Measurements from ENCODE around the gene FUOM. TPM values are rescaled to one million over a fixed set of nuclear protein-coding genes. Genes with fewer than 3 reads are reported as not detected.

Gene FUOM
- total and polyA plus RNA-seq, 9 of the 15 experiments (the other 6 are each of a cell fraction or from before 2014, with no cell fraction given): 1.8 to 96.1 (median 27.0) TPM

- Histone ChIP-seq H3K9me1 (ENCODE audit: control insufficient read depth, insufficient read depth, low read length) (no peaks in the 10 kb centered on the region), H3K4me1 (replicated peaks in 1 of 2; ENCODE audit: control insufficient read depth in 2 of 2, insufficient read depth in 2 of 2, low read length in 2 of 2) (peaks cover 0 to 50% of the 10 kb centered on the region in 2 experiments; a peak in 3 of 5 replicates), H3K4me3 (no peak overlapping the region), H3K36me3 (ENCODE audit: control insufficient read depth, insufficient read depth, low read length) (no peaks in the 10 kb centered on the region), H3K9me3 (replicated peaks; ENCODE audit: control insufficient read depth, insufficient read depth, low read depth, low read length) (no peaks in the 10 kb centered on the region), H3K27me3 (ENCODE audit: control insufficient read depth in 2 of 2, insufficient read depth in 2 of 2, low read length in 2 of 2) (peaks cover 0 to 2% of the 10 kb centered on the region in 2 experiments; a peak in 1 of 5 replicates), H3K79me2 (ENCODE audit: control insufficient read depth, insufficient read depth, low read length) (no peaks in the 10 kb centered on the region), H2AFZ (ENCODE audit: low read depth, low read length) (no peak overlapping the region), H3K27ac (ENCODE audit: extremely low read depth, low read depth, low read length) (no peak overlapping the region), H3K9ac (ENCODE audit: insufficient read depth in 1 of 2, low read depth in 2 of 2, low read length in 2 of 2) (peak overlapping the region in 1 of 2 experiments; percentile 13; a peak in 1 of 4 replicates), H3K4me2 (ENCODE audit: insufficient read depth, low read length) (no peak overlapping the region), H4K20me1 (replicated peaks; ENCODE audit: control insufficient read depth, insufficient read depth, low read length) (no peaks in the 10 kb centered on the region)
- FAIRE-seq: no peak
- ChIA-PET POLR2A (interaction anchor here (0.6 kb wide), 1 partner anchor 21 kb away, joined by 3 read pairs; no protein-coding TSS in a partner anchor), CTCF (ENCODE audit: low intra/inter-chr PET ratio) (no interaction called here)
- WGBS (ENCODE audit: insufficient coverage, low coverage, missing lambda C conversion rate): 76% methylated on average over 5 of the region's 9 CpGs
- in situ Hi-C loops (cut with MboI): no loop called here
- intact Hi-C loops (cut with micrococcal nuclease): loop anchor here (5.0 to 10.0 kb wide), 3 partner anchors 69 to 159 kb away; partner anchors contain the start of gene MTG1
- TF ChIP-seq ZNF239 (CRISPR knock-in tag; IDR thresholded peaks at IDR 0.05) (no peak), MBD2 (IDR thresholded peaks at IDR 0.05; ENCODE audit: borderline replicate concordance, low read depth) (no peak), POLR3G (IDR thresholded peaks at IDR 0.05; ENCODE audit: extremely low read depth, insufficient read length, insufficient replicate concordance) (no peak), TFAP4 (CRISPR knock-in tag; IDR thresholded peaks at IDR 0.05; ENCODE audit: borderline replicate concordance) (no peak), ZNF324 (CRISPR knock-in tag; IDR thresholded peaks at IDR 0.05) (no peak), ZNF140 (CRISPR knock-in tag; IDR thresholded peaks at IDR 0.05) (no peak), CUX1 (CRISPR knock-in tag; IDR thresholded peaks at IDR 0.05) (no peak), ZHX1 (conservative IDR thresholded peaks at IDR 0.05; ENCODE audit: low read length) (no peak), ZNF512 (tag; IDR thresholded peaks at IDR 0.05) (no peak)
- no TSS peak for BruUV-seq (replicated peaks)
- no peak for ATAC-seq
- DNase-seq (ENCODE audit: extremely low read depth in 1 of 4, low spot score in 3 of 4): no peak
Measured at GRCh38 chr10:133326223-133326551, 31.6 kb downstream of the FUOM start.

Measured in K562 (cell line).